ENCODE results near the gene KREMEN1.

DNA sequence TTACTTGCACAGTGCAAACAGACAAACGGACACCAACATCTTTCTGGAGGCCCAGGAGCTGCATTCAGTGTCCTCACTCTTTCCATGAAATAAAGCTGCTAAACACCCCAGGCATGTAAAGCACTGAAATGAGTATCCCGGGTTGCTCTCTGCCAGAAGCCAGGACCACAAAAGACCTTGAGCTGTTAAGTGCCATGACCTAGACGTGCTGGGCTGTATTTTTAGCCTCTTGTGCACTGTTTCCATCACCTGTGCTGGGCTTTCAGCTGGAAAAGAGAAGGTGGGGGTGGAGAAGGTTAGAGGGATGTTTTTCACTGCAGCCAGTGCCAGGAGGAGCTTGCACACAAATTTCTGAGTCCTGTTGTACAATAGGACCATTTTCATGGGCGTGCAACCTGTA is 3.4 kb upstream of the KREMEN1 start:
- TF ChIP-seq GATA2 (CRISPR knock-in tag; IDR thresholded peaks at IDR 0.05) (no peak), RFX5 (IDR thresholded peaks at IDR 0.05; ENCODE audit: low read length) (no peak), MXI1 (IDR thresholded peaks at IDR 0.05; ENCODE audit: low read depth, low read length) (no peak), NRF1 (IDR thresholded peaks at IDR 0.05; ENCODE audit: low read depth, low read length) (no peak), FOXM1 (IDR thresholded peaks at IDR 0.05; ENCODE audit: low read depth) (no peak), EZH2phosphoT487 (IDR thresholded peaks at IDR 0.05; ENCODE audit: borderline replicate concordance, low read depth) (no peak)
- TF ChIP-seq, protein P1, sequence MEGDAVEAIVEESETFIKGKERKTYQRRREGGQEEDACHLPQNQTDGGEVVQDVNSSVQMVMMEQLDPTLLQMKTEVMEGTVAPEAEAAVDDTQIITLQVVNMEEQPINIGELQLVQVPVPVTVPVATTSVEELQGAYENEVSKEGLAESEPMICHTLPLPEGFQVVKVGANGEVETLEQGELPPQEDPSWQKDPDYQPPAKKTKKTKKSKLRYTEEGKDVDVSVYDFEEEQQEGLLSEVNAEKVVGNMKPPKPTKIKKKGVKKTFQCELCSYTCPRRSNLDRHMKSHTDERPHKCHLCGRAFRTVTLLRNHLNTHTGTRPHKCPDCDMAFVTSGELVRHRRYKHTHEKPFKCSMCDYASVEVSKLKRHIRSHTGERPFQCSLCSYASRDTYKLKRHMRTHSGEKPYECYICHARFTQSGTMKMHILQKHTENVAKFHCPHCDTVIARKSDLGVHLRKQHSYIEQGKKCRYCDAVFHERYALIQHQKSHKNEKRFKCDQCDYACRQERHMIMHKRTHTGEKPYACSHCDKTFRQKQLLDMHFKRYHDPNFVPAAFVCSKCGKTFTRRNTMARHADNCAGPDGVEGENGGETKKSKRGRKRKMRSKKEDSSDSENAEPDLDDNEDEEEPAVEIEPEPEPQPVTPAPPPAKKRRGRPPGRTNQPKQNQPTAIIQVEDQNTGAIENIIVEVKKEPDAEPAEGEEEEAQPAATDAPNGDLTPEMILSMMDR (IDR thresholded peaks at IDR 0.05): no peak
